ENCODE data around the gene BRD1. TPM values are rescaled to one million over a fixed set of nuclear protein-coding genes. Genes with fewer than 3 reads are reported as not detected.

The BRD1 gene
- total and polyA plus RNA-seq, 2 experiments from 2014 or later: 12.3 to 33.8 TPM

DNA sequence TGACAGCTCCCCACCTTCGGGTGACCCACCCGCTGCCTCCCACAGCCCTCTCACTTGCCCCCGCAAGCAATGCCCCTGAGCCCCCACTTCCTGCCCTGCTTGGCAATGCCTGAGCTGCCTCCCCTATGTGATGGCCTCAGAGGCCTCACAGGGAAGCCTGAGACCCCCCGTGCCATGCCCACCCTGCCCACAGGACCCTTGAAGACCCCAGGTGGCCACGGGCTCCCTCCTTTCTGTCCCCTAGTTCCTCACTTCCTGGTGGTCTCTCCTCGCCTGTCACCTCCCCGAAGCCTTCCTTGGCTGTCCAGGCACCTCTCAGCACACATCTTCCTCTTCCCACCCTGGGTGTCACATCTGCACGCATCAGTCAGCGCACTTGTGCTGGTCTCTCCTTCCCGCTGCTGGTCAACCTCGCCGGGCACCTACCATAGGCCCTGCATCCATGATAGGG is 90.5 kb downstream of the BRD1 start:
- H2AFZ ChIP-seq: no peak overlapping the region
- no peaks in the 10 kb centered on the region for H3K4me1 ChIP-seq (ENCODE audit: insufficient read depth)
- DNase-seq (ENCODE audit: low spot score) (no peak), ATAC-seq (no peak)
- H3K9me2 ChIP-seq (ENCODE audit: insufficient read depth): no peaks in the 10 kb centered on the region
- H3K27me3 ChIP-seq (ENCODE audit: insufficient read depth): no peaks in the 10 kb centered on the region
- TF ChIP-seq, protein P1, sequence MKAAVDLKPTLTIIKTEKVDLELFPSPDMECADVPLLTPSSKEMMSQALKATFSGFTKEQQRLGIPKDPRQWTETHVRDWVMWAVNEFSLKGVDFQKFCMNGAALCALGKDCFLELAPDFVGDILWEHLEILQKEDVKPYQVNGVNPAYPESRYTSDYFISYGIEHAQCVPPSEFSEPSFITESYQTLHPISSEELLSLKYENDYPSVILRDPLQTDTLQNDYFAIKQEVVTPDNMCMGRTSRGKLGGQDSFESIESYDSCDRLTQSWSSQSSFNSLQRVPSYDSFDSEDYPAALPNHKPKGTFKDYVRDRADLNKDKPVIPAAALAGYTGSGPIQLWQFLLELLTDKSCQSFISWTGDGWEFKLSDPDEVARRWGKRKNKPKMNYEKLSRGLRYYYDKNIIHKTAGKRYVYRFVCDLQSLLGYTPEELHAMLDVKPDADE (IDR thresholded peaks at IDR 0.05): no peak
- TF ChIP-seq STAT1 (IDR thresholded peaks at IDR 0.05; ENCODE audit: unreplicated experiment) (no peak), EZH2 (IDR thresholded peaks at IDR 0.05; ENCODE audit: low read depth, unreplicated experiment) (no peak), ZNF331 (CRISPR knock-in tag; IDR thresholded peaks at IDR 0.05; ENCODE audit: low read depth) (no peak), POLR2AphosphoS5 (IDR thresholded peaks at IDR 0.05; ENCODE audit: low read depth) (no peak), ZNF114 (CRISPR knock-in tag; IDR thresholded peaks at IDR 0.05) (no peak)
- Mint-ChIP-seq H3K27me3 (ENCODE audit: insufficient read depth, low read depth, poor library complexity) (peaks cover 9% of the 10 kb centered on the region), H3K4me1 (peaks cover 5% of the 10 kb centered on the region; the same call in 2 of the 3 replicates), H3K4me3 (no peak overlapping the region), H3K36me3 (ENCODE audit: low read depth) (peaks cover 13% of the 10 kb centered on the region; the same call in 2 of the 3 replicates), H3K9me3 (peaks cover 51% of the 10 kb centered on the region), H3K27ac (no peak overlapping the region)
- H4K20me1 ChIP-seq (replicated peaks; ENCODE audit: insufficient read depth): no peaks in the 10 kb centered on the region
- H3K36me3 ChIP-seq (ENCODE audit: insufficient read depth): no peaks in the 10 kb centered on the region
- no peak overlapping the region for H3K27ac ChIP-seq (ENCODE audit: low read depth)
- H3K79me2 ChIP-seq (replicated peaks; ENCODE audit: insufficient read depth): no peaks in the 10 kb centered on the region
- no peak overlapping the region for H3K4me3 ChIP-seq
- no peaks in the 10 kb centered on the region for H3F3A ChIP-seq (replicated peaks; ENCODE audit: low read depth)
- H3K4me2 ChIP-seq: no peak overlapping the region

DNA sequence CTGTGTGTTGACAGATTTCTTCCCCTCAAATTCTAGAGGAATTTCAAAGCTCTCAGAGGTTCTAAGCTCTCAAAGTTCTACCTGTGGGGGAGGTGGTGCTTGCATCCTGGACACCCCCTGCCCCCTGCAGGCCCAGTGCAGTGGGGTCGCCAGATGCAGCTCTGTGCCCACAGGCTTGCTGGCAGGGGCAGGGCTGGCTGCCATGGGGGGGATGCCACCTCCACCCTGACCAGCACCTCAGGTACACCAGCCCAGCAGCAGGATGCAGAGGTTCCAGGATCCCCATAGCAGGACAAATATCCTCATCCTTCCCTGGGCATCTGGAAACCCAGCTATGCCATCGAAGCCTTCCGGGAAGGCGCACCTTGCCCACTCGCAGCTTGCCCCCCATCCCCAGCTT is 91.1 kb downstream of the BRD1 start:
- no peaks in the 10 kb centered on the region for H3F3A ChIP-seq (replicated peaks; ENCODE audit: low read depth)
- Mint-ChIP-seq H3K4me1 (peaks cover 5% of the 10 kb centered on the region; the same call in 2 of the 3 replicates), H3K27me3 (ENCODE audit: insufficient read depth, low read depth, poor library complexity) (peaks cover 9% of the 10 kb centered on the region), H3K4me3 (no peak overlapping the region), H3K27ac (no peak overlapping the region), H3K36me3 (ENCODE audit: low read depth) (peaks cover 11% of the 10 kb centered on the region; the same call in 2 of the 3 replicates), H3K9me3 (peaks cover 48% of the 10 kb centered on the region)
- no peaks in the 10 kb centered on the region for H3K36me3 ChIP-seq (ENCODE audit: insufficient read depth)
- ATAC-seq: no peak
- no peaks in the 10 kb centered on the region for H3K79me2 ChIP-seq (replicated peaks; ENCODE audit: insufficient read depth)
- H3K9me2 ChIP-seq (ENCODE audit: insufficient read depth): no peaks in the 10 kb centered on the region
- DNase-seq (ENCODE audit: low spot score): no peak
- H2AFZ ChIP-seq: no peak overlapping the region
- H3K27me3 ChIP-seq (ENCODE audit: insufficient read depth): no peaks in the 10 kb centered on the region
- no peak overlapping the region for H3K27ac ChIP-seq (ENCODE audit: low read depth)
- no peak overlapping the region for H3K4me3 ChIP-seq
- no peaks in the 10 kb centered on the region for H4K20me1 ChIP-seq (replicated peaks; ENCODE audit: insufficient read depth)
- H3K4me2 ChIP-seq: no peak overlapping the region
- no peaks in the 10 kb centered on the region for H3K4me1 ChIP-seq (ENCODE audit: insufficient read depth)
- TF ChIP-seq STAT1 (IDR thresholded peaks at IDR 0.05; ENCODE audit: unreplicated experiment): no peak
- no peak for TF ChIP-seq EZH2phosphoT487 (IDR thresholded peaks at IDR 0.05; ENCODE audit: unreplicated experiment)
- TF ChIP-seq, protein P2, sequence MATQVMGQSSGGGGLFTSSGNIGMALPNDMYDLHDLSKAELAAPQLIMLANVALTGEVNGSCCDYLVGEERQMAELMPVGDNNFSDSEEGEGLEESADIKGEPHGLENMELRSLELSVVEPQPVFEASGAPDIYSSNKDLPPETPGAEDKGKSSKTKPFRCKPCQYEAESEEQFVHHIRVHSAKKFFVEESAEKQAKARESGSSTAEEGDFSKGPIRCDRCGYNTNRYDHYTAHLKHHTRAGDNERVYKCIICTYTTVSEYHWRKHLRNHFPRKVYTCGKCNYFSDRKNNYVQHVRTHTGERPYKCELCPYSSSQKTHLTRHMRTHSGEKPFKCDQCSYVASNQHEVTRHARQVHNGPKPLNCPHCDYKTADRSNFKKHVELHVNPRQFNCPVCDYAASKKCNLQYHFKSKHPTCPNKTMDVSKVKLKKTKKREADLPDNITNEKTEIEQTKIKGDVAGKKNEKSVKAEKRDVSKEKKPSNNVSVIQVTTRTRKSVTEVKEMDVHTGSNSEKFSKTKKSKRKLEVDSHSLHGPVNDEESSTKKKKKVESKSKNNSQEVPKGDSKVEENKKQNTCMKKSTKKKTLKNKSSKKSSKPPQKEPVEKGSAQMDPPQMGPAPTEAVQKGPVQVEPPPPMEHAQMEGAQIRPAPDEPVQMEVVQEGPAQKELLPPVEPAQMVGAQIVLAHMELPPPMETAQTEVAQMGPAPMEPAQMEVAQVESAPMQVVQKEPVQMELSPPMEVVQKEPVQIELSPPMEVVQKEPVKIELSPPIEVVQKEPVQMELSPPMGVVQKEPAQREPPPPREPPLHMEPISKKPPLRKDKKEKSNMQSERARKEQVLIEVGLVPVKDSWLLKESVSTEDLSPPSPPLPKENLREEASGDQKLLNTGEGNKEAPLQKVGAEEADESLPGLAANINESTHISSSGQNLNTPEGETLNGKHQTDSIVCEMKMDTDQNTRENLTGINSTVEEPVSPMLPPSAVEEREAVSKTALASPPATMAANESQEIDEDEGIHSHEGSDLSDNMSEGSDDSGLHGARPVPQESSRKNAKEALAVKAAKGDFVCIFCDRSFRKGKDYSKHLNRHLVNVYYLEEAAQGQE (IDR thresholded peaks at IDR 0.05; ENCODE audit: unreplicated experiment): no peak
- TF ChIP-seq, protein P3, sequence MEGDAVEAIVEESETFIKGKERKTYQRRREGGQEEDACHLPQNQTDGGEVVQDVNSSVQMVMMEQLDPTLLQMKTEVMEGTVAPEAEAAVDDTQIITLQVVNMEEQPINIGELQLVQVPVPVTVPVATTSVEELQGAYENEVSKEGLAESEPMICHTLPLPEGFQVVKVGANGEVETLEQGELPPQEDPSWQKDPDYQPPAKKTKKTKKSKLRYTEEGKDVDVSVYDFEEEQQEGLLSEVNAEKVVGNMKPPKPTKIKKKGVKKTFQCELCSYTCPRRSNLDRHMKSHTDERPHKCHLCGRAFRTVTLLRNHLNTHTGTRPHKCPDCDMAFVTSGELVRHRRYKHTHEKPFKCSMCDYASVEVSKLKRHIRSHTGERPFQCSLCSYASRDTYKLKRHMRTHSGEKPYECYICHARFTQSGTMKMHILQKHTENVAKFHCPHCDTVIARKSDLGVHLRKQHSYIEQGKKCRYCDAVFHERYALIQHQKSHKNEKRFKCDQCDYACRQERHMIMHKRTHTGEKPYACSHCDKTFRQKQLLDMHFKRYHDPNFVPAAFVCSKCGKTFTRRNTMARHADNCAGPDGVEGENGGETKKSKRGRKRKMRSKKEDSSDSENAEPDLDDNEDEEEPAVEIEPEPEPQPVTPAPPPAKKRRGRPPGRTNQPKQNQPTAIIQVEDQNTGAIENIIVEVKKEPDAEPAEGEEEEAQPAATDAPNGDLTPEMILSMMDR (conservative IDR thresholded peaks at IDR 0.05; ENCODE audit: low read depth in 2 of 2): no peak
- no peak for TF ChIP-seq ZNF114 (CRISPR knock-in tag; IDR thresholded peaks at IDR 0.05)
- TF ChIP-seq, protein P1 (IDR thresholded peaks at IDR 0.05): no peak
- no peak for TF ChIP-seq JUNB (IDR thresholded peaks at IDR 0.05; ENCODE audit: unreplicated experiment)

Measured in GM23338 (cell line).